ENCODE measurements around the gene ILKAP. TPM values are rescaled to one million over a fixed set of nuclear protein-coding genes. Genes with fewer than 3 reads are reported as not detected.

Gene ILKAP
- total RNA-seq, 4 donors from 2014 or later = 36.3 to 82.6 (median 49.6) TPM

GRCh38 chr2:238146884-238147544 lies 56.5 kb downstream of the ILKAP start:
- DNase-seq (ENCODE audit: low spot score in 2 of 2) = no peak
- TF ChIP-seq POLR2AphosphoS5 (IDR thresholded peaks at IDR 0.05) (no peak), POLR2A (IDR thresholded peaks at IDR 0.05) (no peak), CTCF (IDR thresholded peaks at IDR 0.05) (no peak), EP300 (IDR thresholded peaks at IDR 0.05) (no peak)
- H3K36me3 ChIP-seq = no peaks in the 10 kb centered on the region
- H3K4me1 ChIP-seq = peaks cover 19% of the 10 kb centered on the region
- no peaks in the 10 kb centered on the region for H3K27me3 ChIP-seq
- no peak overlapping the region for H3K27ac ChIP-seq
- no peak overlapping the region for H3K4me3 ChIP-seq
- H3K9me3 ChIP-seq = no peaks in the 10 kb centered on the region
- 79% methylated on average over 12 of the region's 13 CpGs for whole genome bisulfite sequencing

- peaks cover 22% of the 10 kb centered on the region for H3K4me1 ChIP-seq
- no peaks in the 10 kb centered on the region for H3K27me3 ChIP-seq
- DNase-seq (ENCODE audit: low spot score in 2 of 2) = no peak
- no peaks in the 10 kb centered on the region for H3K36me3 ChIP-seq
- H3K4me3 ChIP-seq = no peak overlapping the region
- no peaks in the 10 kb centered on the region for H3K9me3 ChIP-seq
- H3K27ac ChIP-seq = no peak overlapping the region
- TF ChIP-seq POLR2AphosphoS5 (IDR thresholded peaks at IDR 0.05) (no peak), POLR2A (IDR thresholded peaks at IDR 0.05) (no peak), CTCF (IDR thresholded peaks at IDR 0.05) (no peak), EP300 (IDR thresholded peaks at IDR 0.05) (no peak)
- WGBS = 73% methylated on average over 11 of the region's 12 CpGs
Measured at GRCh38 chr2:238145851-238146250, 57.6 kb downstream of the ILKAP start.

- Histone ChIP-seq H3K4me1 (peaks cover 22% of the 10 kb centered on the region), H3K27me3 (peaks cover 1% of the 10 kb centered on the region), H3K36me3 (no peaks in the 10 kb centered on the region), H3K9me3 (no peaks in the 10 kb centered on the region), H3K4me3 (no peak overlapping the region), H3K27ac (no peak overlapping the region)
- WGBS = 89% methylated on average over 5 of the region's 12 CpGs
- no peak for DNase-seq (ENCODE audit: low spot score in 2 of 2)
- TF ChIP-seq POLR2A (IDR thresholded peaks at IDR 0.05) (no peak), POLR2AphosphoS5 (IDR thresholded peaks at IDR 0.05) (no peak), EP300 (IDR thresholded peaks at IDR 0.05) (no peak), CTCF (IDR thresholded peaks at IDR 0.05) (no peak)
Measured at GRCh38 chr2:238145046-238145445, 58.4 kb downstream of the ILKAP start.

GRCh38 chr2:238144262-238144661 lies 59.2 kb downstream of the ILKAP start:
- no peak for DNase-seq (ENCODE audit: low spot score in 2 of 2)
- 87% methylated on average over 5 of the region's 5 CpGs for WGBS
- TF ChIP-seq EP300 (IDR thresholded peaks at IDR 0.05) = no peak
- TF ChIP-seq CTCF (IDR thresholded peaks at IDR 0.05) = no peak
- no peak for TF ChIP-seq POLR2A (IDR thresholded peaks at IDR 0.05)
- no peak for TF ChIP-seq POLR2AphosphoS5 (IDR thresholded peaks at IDR 0.05)
- H3K4me1 ChIP-seq = peaks cover 29% of the 10 kb centered on the region
- no peaks in the 10 kb centered on the region for H3K9me3 ChIP-seq
- no peak overlapping the region for H3K27ac ChIP-seq
- H3K4me3 ChIP-seq = no peak overlapping the region
- H3K27me3 ChIP-seq = peaks cover 9% of the 10 kb centered on the region
- H3K36me3 ChIP-seq = no peaks in the 10 kb centered on the region

GRCh38 chr2:238143239-238143951 lies 60.1 kb downstream of the ILKAP start:
- H3K27ac ChIP-seq = no peak overlapping the region
- TF ChIP-seq POLR2A (IDR thresholded peaks at IDR 0.05) (no peak), CTCF (IDR thresholded peaks at IDR 0.05) (no peak), POLR2AphosphoS5 (IDR thresholded peaks at IDR 0.05) (no peak), EP300 (IDR thresholded peaks at IDR 0.05) (no peak)
- WGBS = 63% methylated on average over 14 of the region's 20 CpGs

More at GRCh38 chr2:238143239-238143951, 60.1 kb downstream of the ILKAP start:
- H3K36me3 ChIP-seq = no peaks in the 10 kb centered on the region
- H3K4me1 ChIP-seq = peaks cover 36% of the 10 kb centered on the region
- H3K9me3 ChIP-seq = no peaks in the 10 kb centered on the region
- H3K4me3 ChIP-seq = no peak overlapping the region
- peaks cover 14% of the 10 kb centered on the region for H3K27me3 ChIP-seq
- DNase-seq (ENCODE audit: low spot score in 2 of 2) = no peak
